Natural killer cell (primary cell): ENCODE results near the gene ZNF10. TPM values are rescaled to one million over a fixed set of nuclear protein-coding genes. Genes with fewer than 3 reads are reported as not detected.

Experiments used
- ATAC-seq, 3 donors: fragments of 150-1000 bp in 2 of 3; fragments of 200-7000 bp in 1 of 3; cut with Tn5 transposase; 1 replicate in 1 of 3; 2 replicates in 2 of 3; pipeline ENCODE4 v1.10.0; 2021; ENCODE audit warnings: mild to moderate bottlenecking in 2 of 3, moderate library complexity in 2 of 3
- DNase-seq, 2 donors: peaks; one replicate each; pipeline versions ENCODE4 v3.0.0 to v3.0.0-alpha.2; 2013 to 2021; ENCODE audit warnings: mixed read lengths in 1 of 2
- H3K27ac ChIP-seq: one replicate; pipeline ENCODE4 v1.5.1; 2013; ENCODE audit warnings: mild to moderate bottlenecking, low read length
- H3K27me3 ChIP-seq: one replicate; pipeline ENCODE4 v1.6.1; 2013; ENCODE audit warnings: low read length; ENCODE audit not compliant: control insufficient read depth, insufficient read depth
- H3K36me3 ChIP-seq: one replicate; pipeline ENCODE4 v1.6.1; 2013; ENCODE audit warnings: low read length; ENCODE audit not compliant: control insufficient read depth, insufficient read depth
- H3K4me1 ChIP-seq: one replicate; pipeline ENCODE4 v1.6.1; 2013; ENCODE audit warnings: low read length; ENCODE audit not compliant: control insufficient read depth, insufficient read depth
- H3K4me3 ChIP-seq: one replicate; pipeline ENCODE4 v1.5.1; 2013; ENCODE audit warnings: low read length
- H3K9me3 ChIP-seq: one replicate; pipeline ENCODE4 v1.6.1; 2013; ENCODE audit warnings: low read length; ENCODE audit not compliant: control insufficient read depth, insufficient read depth
- H3K27ac Mint-ChIP-seq, 2 donors: one replicate each; pipeline ENCODE4 v1.8.0; 2022; ENCODE audit warnings: mild to moderate bottlenecking in 2 of 2, mixed read lengths in 2 of 2, moderate library complexity in 1 of 2
- H3K27me3 Mint-ChIP-seq, 2 donors: one replicate each; pipeline ENCODE4 v1.8.0; 2022; ENCODE audit warnings: low read depth in 2 of 2, mixed read lengths in 2 of 2
- H3K36me3 Mint-ChIP-seq: one replicate; pipeline ENCODE4 v1.8.0; 2022; ENCODE audit warnings: mixed read lengths
- H3K4me1 Mint-ChIP-seq, 2 donors: one replicate each; pipeline ENCODE4 v1.8.0; 2022; ENCODE audit warnings: mixed read lengths in 2 of 2
- H3K4me3 Mint-ChIP-seq: one replicate; pipeline ENCODE4 v1.8.0; 2022; ENCODE audit warnings: mild to moderate bottlenecking, moderate library complexity, mixed read lengths
- H3K9me3 Mint-ChIP-seq, 2 donors: one replicate each; pipeline ENCODE4 v1.8.0; 2022; ENCODE audit warnings: mixed read lengths in 2 of 2
- WGBS: methylation state at CpG from one replicate; pipeline ENCODE4 v1.1.7; 2013; ENCODE audit warnings: missing lambda C conversion rate; ENCODE audit not compliant: insufficient coverage; 5-methylcytosine and 5-hydroxymethylcytosine counted together
- intact Hi-C: fragments of 100-400 bp; cut with micrococcal nuclease; formaldehyde crosslinking; loops from one replicate; pipeline ENCODE4 v1.14.2; 2022
- total RNA-seq, 4 donors: library from RNA; stranded (reverse); fragments of 120-200 nt in 1 of 4; gene quantifications; one replicate each; pipeline versions ENCODE4 v1.2.3 to v1.2.4, GENCODE V29; 2013 to 2022
- TF ChIP-seq, protein P1 (sequence below): fragments of 200-600 bp; IDR thresholded peaks from one replicate; pipeline ENCODE4 v1.8.0; 2022; ENCODE audit warnings: antibody characterized with exemption

ZNF10 gene
- total RNA-seq, 3 donors from 2014 or later (not counting 1 experiment from before 2014, with no cell fraction given), result 12.9 to 27.9 (median 26.0) TPM

- Mint-ChIP-seq H3K27ac (no peak overlapping the region), H3K4me3 (no peak overlapping the region), H3K36me3 (peaks cover 71% of the 10 kb centered on the region), H3K4me1 (no peaks in the 10 kb centered on the region), H3K27me3 (no peaks in the 10 kb centered on the region), H3K9me3 (peaks cover 24 to 40% of the 10 kb centered on the region in 2 donors)
- TF ChIP-seq, protein P1, sequence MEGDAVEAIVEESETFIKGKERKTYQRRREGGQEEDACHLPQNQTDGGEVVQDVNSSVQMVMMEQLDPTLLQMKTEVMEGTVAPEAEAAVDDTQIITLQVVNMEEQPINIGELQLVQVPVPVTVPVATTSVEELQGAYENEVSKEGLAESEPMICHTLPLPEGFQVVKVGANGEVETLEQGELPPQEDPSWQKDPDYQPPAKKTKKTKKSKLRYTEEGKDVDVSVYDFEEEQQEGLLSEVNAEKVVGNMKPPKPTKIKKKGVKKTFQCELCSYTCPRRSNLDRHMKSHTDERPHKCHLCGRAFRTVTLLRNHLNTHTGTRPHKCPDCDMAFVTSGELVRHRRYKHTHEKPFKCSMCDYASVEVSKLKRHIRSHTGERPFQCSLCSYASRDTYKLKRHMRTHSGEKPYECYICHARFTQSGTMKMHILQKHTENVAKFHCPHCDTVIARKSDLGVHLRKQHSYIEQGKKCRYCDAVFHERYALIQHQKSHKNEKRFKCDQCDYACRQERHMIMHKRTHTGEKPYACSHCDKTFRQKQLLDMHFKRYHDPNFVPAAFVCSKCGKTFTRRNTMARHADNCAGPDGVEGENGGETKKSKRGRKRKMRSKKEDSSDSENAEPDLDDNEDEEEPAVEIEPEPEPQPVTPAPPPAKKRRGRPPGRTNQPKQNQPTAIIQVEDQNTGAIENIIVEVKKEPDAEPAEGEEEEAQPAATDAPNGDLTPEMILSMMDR, result no peak
- ATAC-seq (no peak), DNase-seq (no peak)
- intact Hi-C loops, result no loop called here
- H3K27me3 ChIP-seq, result no peaks in the 10 kb centered on the region
- H3K4me1 ChIP-seq, result no peaks in the 10 kb centered on the region
- peaks cover 8% of the 10 kb centered on the region for H3K36me3 ChIP-seq
- WGBS, result 100% methylated on average over 2 of the region's 3 CpGs
- peaks cover 58% of the 10 kb centered on the region for H3K9me3 ChIP-seq
- H3K4me3 ChIP-seq, result no peak overlapping the region
- H3K27ac ChIP-seq, result no peak overlapping the region
Measured at GRCh38 chr12:133120385-133121191, 9.8 kb upstream of the ZNF10 start.

DNA sequence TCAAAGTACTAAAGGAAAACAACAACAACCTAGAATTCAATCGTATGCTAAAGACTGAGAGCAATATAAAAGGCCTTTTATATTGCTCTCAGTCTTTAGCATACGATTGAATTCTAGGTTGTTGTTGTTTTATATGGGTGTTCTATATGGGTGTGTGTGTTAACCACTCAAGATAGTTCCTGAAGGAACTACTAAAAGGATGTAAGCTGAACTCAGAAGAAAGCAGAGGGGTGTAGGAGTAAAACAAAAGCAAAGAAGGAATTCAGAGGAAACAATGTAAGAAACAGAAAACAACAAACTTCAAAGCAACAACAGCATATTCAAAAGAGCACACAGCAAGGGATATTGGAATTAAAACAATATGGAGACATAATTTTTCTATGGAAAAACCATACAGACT lies 5.8 kb upstream of the ZNF10 start:
- H3K27me3 ChIP-seq, result no peaks in the 10 kb centered on the region
- Mint-ChIP-seq H3K4me1 (peaks cover 0 to 4% of the 10 kb centered on the region in 2 donors), H3K4me3 (no peak overlapping the region), H3K27me3 (no peaks in the 10 kb centered on the region), H3K27ac (no peak overlapping the region), H3K9me3 (peaks cover 11 to 23% of the 10 kb centered on the region in 2 donors), H3K36me3 (peaks cover 56% of the 10 kb centered on the region)
- TF ChIP-seq, protein P1, result no peak
- peaks cover 8% of the 10 kb centered on the region for H3K36me3 ChIP-seq
- intact Hi-C loops, result no loop called here
- 100% methylated on average over 1 of the region's 2 CpGs for WGBS
- ATAC-seq (no peak), DNase-seq (no peak)
- H3K27ac ChIP-seq, result no peak overlapping the region
- H3K9me3 ChIP-seq, result peaks cover 52% of the 10 kb centered on the region
- no peak overlapping the region for H3K4me3 ChIP-seq
- peaks cover 5% of the 10 kb centered on the region for H3K4me1 ChIP-seq

GRCh38 chr12:133129368-133130037 lies 924 bp upstream of the ZNF10 start:
- Histone ChIP-seq H3K4me1 (peaks cover 9% of the 10 kb centered on the region), H3K4me3 (peak overlapping the region; percentile 80), H3K36me3 (no peaks in the 10 kb centered on the region), H3K27me3 (no peaks in the 10 kb centered on the region), H3K9me3 (peaks cover 54% of the 10 kb centered on the region), H3K27ac (peak overlapping the region; percentile 99)
- Mint-ChIP-seq H3K4me3 (peak overlapping the region; percentile 95), H3K36me3 (peaks cover 44% of the 10 kb centered on the region), H3K4me1 (peaks cover 20 to 24% of the 10 kb centered on the region in 2 donors), H3K27ac (peak overlapping the region; percentile 99 to 100), H3K27me3 (no peaks in the 10 kb centered on the region), H3K9me3 (peaks cover 8 to 21% of the 10 kb centered on the region in 2 donors)
- DNase-seq, result no peak
- TF ChIP-seq, protein P1, result no peak
- intact Hi-C loops, result loop anchor here (1.0 kb wide), 4 partner anchors 49 to 143 kb away; partner anchors contain the start of genes ZNF140, ZNF26, ZNF268 and ZNF84
- WGBS, result 24% methylated on average over 24 of the region's 26 CpGs
- peak; percentile 1 to 5 (median 1) for ATAC-seq
